HUES64 (cell line): ENCODE data around the gene MAGEB3.

Experiments
- H3K27ac ChIP-seq: 2 replicates; pipeline ENCODE4 v1.7.0; 2013; ENCODE audit warnings: low read depth, low read length, inconsistent platforms
- H3K27me3 ChIP-seq: 2 replicates; pipeline ENCODE4 v1.6.1; 2013; ENCODE audit warnings: mild to moderate bottlenecking, low read length; ENCODE audit not compliant: insufficient read depth
- H3K36me3 ChIP-seq: 2 replicates; pipeline ENCODE4 v1.6.1; 2013; ENCODE audit warnings: mild to moderate bottlenecking, low read length; ENCODE audit not compliant: insufficient read depth
- H3K4me1 ChIP-seq: 2 replicates; pipeline ENCODE4 v1.6.1; 2013; ENCODE audit warnings: mild to moderate bottlenecking, low read length, moderate library complexity; ENCODE audit not compliant: insufficient read depth
- H3K4me3 ChIP-seq: 2 replicates; pipeline ENCODE4 v1.5.1; 2013; ENCODE audit warnings: mild to moderate bottlenecking, low read length, moderate library complexity
- H3K9ac ChIP-seq: 2 replicates; pipeline ENCODE4 v1.6.1; 2013; ENCODE audit warnings: mild to moderate bottlenecking, low read depth, low read length
- H3K9me3 ChIP-seq: 2 replicates; pipeline ENCODE4 v1.6.1; 2013; ENCODE audit warnings: low read depth, low read length; ENCODE audit not compliant: insufficient read depth
- WGBS: fragments of 150-250, 120-280 bp; methylation state at CpG from one replicate; pipeline ENCODE4 v1.1.7; 2013; ENCODE audit warnings: missing lambda C conversion rate; 5-methylcytosine and 5-hydroxymethylcytosine counted together

Gene MAGEB3

GRCh38 chrX:30278365-30278764 lies 47.9 kb downstream of the MAGEB3 start:
- H3K4me3 ChIP-seq, result no peak overlapping the region
- no peaks in the 10 kb centered on the region for H3K4me1 ChIP-seq
- H3K27me3 ChIP-seq, result no peaks in the 10 kb centered on the region
- no peaks in the 10 kb centered on the region for H3K36me3 ChIP-seq
- H3K9ac ChIP-seq, result no peak overlapping the region
- no peak overlapping the region for H3K27ac ChIP-seq
- 100% methylated on average over 1 of the region's 1 CpG for WGBS
- H3K9me3 ChIP-seq, result no peaks in the 10 kb centered on the region

- Histone ChIP-seq H3K9ac (no peak overlapping the region), H3K4me1 (no peaks in the 10 kb centered on the region), H3K4me3 (no peak overlapping the region), H3K27ac (no peak overlapping the region), H3K9me3 (no peaks in the 10 kb centered on the region), H3K27me3 (no peaks in the 10 kb centered on the region), H3K36me3 (no peaks in the 10 kb centered on the region)
- 100% methylated on average over 1 of the region's 1 CpG for WGBS
Observed at GRCh38 chrX:30280428-30280827, 50.0 kb downstream of the MAGEB3 start.

GRCh38 chrX:30282527-30282926 lies 52.1 kb downstream of the MAGEB3 start:
- Histone ChIP-seq H3K4me1 (no peaks in the 10 kb centered on the region), H3K4me3 (no peak overlapping the region), H3K9ac (no peak overlapping the region), H3K36me3 (no peaks in the 10 kb centered on the region), H3K27me3 (no peaks in the 10 kb centered on the region), H3K9me3 (no peaks in the 10 kb centered on the region), H3K27ac (no peak overlapping the region)

- Histone ChIP-seq H3K4me3 (no peak overlapping the region), H3K9ac (no peak overlapping the region), H3K27me3 (no peaks in the 10 kb centered on the region), H3K9me3 (no peaks in the 10 kb centered on the region), H3K4me1 (no peaks in the 10 kb centered on the region), H3K27ac (no peak overlapping the region), H3K36me3 (no peaks in the 10 kb centered on the region)
- WGBS, result 100% methylated on average over 1 of the region's 3 CpGs
Observed at GRCh38 chrX:30283456-30284200, 53.2 kb downstream of the MAGEB3 start.
